ENCODE results near the gene MAP3K2.

MAP3K2 gene

DNA sequence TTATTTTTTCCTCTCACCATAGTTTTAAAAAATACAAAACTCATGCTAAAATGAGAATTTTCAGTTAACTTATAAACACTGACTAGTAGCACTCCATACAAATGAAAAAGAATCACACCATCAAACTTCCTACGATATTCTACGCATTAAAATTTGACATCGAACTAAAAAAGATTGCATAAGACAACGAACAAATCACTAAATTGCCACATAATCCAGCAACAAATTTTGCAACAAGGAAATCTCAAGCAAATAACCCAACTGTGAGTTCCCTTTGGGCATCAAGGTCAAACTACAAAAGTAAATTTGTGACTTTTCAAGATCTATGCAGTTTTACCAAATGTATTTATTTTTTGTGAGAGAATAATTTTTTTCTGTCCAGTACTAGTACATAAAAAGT, 1.5 kb downstream of the MAP3K2 start:
- H3K18ac ChIP-seq (ENCODE audit: low read length), result no peak overlapping the region
- H3K4me2 ChIP-seq (ENCODE audit: insufficient read depth, low read length, poor library complexity, severe bottlenecking), result no peak overlapping the region
- peaks cover 8% of the 10 kb centered on the region for H3K79me1 ChIP-seq (ENCODE audit: low read depth, low read length)
- H3K9me3 ChIP-seq (replicated peaks in 1 of 2; ENCODE audit: control insufficient read depth in 2 of 2, insufficient read depth in 1 of 2, low read depth in 1 of 2, low read length in 2 of 2), result no peaks in the 10 kb centered on the region
- no peak overlapping the region for H2BK120ac ChIP-seq (ENCODE audit: low read depth, low read length)
- no peak overlapping the region for H2AFZ ChIP-seq (ENCODE audit: low read length)
- no peak overlapping the region for H3K23ac ChIP-seq (ENCODE audit: low read depth, low read length, poor library complexity)
- no peak overlapping the region for H3K4ac ChIP-seq (ENCODE audit: low read length)
- peaks cover 0 to 6% of the 10 kb centered on the region in 2 donors for H3K36me3 ChIP-seq (replicated peaks in 1 of 2; ENCODE audit: control insufficient read depth in 2 of 2, insufficient read depth in 2 of 2, low read length in 2 of 2)
- peak overlapping the region in 1 of 2 donors; percentile 61 for H3K4me3 ChIP-seq (ENCODE audit: low read length in 2 of 2)
- no peak overlapping the region for H3K14ac ChIP-seq (ENCODE audit: low read length)
- H3K27ac ChIP-seq (replicated peaks; ENCODE audit: low read length), result no peak overlapping the region
- no peak overlapping the region for H2BK15ac ChIP-seq (ENCODE audit: low read length)
- no peak for DNase-seq (ENCODE audit: low spot score)
- no peak overlapping the region for H2BK5ac ChIP-seq (ENCODE audit: low read length)
- no peak overlapping the region for H2AK5ac ChIP-seq (ENCODE audit: low read depth, low read length)
- no peak overlapping the region for H4K8ac ChIP-seq (ENCODE audit: low read depth, low read length)
- H2BK12ac ChIP-seq (ENCODE audit: low read length), result no peak overlapping the region
- no peak overlapping the region for H4K91ac ChIP-seq (ENCODE audit: low read depth, low read length, poor library complexity)
- WGBS, 2 donors (ENCODE audit: extremely low coverage in 2 of 2, insufficient read length in 2 of 2, insufficient replicate concordance in 1 of 2), result 100% methylated on average over 2 to 4 of the region's 4 CpGs
- peaks cover 9 to 10% of the 10 kb centered on the region in 2 donors for H3K4me1 ChIP-seq (ENCODE audit: control insufficient read depth in 2 of 2, insufficient read depth in 1 of 2, low read depth in 1 of 2, low read length in 2 of 2)
- no peak overlapping the region for H3K9ac ChIP-seq (ENCODE audit: low read depth, low read length, poor library complexity)
- H3K27me3 ChIP-seq (ENCODE audit: control insufficient read depth in 3 of 3, insufficient read depth in 3 of 3, low read depth in 1 of 3, low read length in 3 of 3), result peaks cover 0 to 4% (median 0%) of the 10 kb centered on the region in 3 experiments

DNA sequence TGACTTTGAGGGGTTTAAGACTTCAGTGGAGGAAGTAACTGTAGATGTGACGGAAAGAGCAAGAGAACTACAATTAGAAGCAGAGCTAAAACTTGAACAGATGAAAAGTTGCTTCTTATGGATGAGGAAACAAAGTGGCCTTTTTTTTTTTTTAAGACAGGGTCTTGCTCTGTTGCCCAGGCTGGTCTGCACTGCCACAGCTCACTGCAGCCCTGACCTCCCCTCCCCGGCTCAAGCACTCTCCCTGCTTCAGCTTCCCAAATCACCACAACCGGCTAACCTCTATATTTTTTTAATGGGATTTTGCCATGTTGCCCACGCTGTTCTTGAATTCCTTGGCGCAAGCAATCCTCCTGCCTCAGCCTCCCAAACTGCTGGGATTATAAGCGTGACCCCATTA, 3.2 kb downstream of the MAP3K2 start:
- Histone ChIP-seq H3K79me1 (ENCODE audit: low read depth, low read length) (peaks cover 8% of the 10 kb centered on the region), H3K23ac (ENCODE audit: low read depth, low read length, poor library complexity) (no peak overlapping the region), H3K18ac (ENCODE audit: low read length) (no peak overlapping the region), H4K91ac (ENCODE audit: low read depth, low read length, poor library complexity) (no peak overlapping the region), H3K4me1 (ENCODE audit: control insufficient read depth in 2 of 2, insufficient read depth in 1 of 2, low read depth in 1 of 2, low read length in 2 of 2) (peaks cover 9 to 10% of the 10 kb centered on the region in 2 donors), H2BK5ac (ENCODE audit: low read length) (no peak overlapping the region), H2BK12ac (ENCODE audit: low read length) (no peak overlapping the region), H3K14ac (ENCODE audit: low read length) (no peak overlapping the region), H4K8ac (ENCODE audit: low read depth, low read length) (no peak overlapping the region), H3K27ac (replicated peaks; ENCODE audit: low read length) (no peak overlapping the region), H3K27me3 (ENCODE audit: control insufficient read depth in 3 of 3, insufficient read depth in 3 of 3, low read depth in 1 of 3, low read length in 3 of 3) (peaks cover 0 to 4% (median 0%) of the 10 kb centered on the region in 3 experiments), H2BK15ac (ENCODE audit: low read length) (no peak overlapping the region), H3K4me3 (ENCODE audit: low read length in 2 of 2) (no peak overlapping the region), H3K9ac (ENCODE audit: low read depth, low read length, poor library complexity) (no peak overlapping the region), H3K36me3 (replicated peaks in 1 of 2; ENCODE audit: control insufficient read depth in 2 of 2, insufficient read depth in 2 of 2, low read length in 2 of 2) (peaks cover 0 to 6% of the 10 kb centered on the region in 2 donors), H3K4ac (ENCODE audit: low read length) (no peak overlapping the region), H2AFZ (ENCODE audit: low read length) (no peak overlapping the region), H2BK120ac (ENCODE audit: low read depth, low read length) (no peak overlapping the region), H3K4me2 (ENCODE audit: insufficient read depth, low read length, poor library complexity, severe bottlenecking) (no peak overlapping the region), H3K9me3 (replicated peaks in 1 of 2; ENCODE audit: control insufficient read depth in 2 of 2, insufficient read depth in 1 of 2, low read depth in 1 of 2, low read length in 2 of 2) (no peaks in the 10 kb centered on the region), H2AK5ac (ENCODE audit: low read depth, low read length) (no peak overlapping the region)
- no peak for DNase-seq (ENCODE audit: low spot score)
- WGBS, 2 donors (ENCODE audit: extremely low coverage in 2 of 2, insufficient read length in 2 of 2, insufficient replicate concordance in 1 of 2), result no CpG with 5 or more reads among the region's 6 CpGs

DNA sequence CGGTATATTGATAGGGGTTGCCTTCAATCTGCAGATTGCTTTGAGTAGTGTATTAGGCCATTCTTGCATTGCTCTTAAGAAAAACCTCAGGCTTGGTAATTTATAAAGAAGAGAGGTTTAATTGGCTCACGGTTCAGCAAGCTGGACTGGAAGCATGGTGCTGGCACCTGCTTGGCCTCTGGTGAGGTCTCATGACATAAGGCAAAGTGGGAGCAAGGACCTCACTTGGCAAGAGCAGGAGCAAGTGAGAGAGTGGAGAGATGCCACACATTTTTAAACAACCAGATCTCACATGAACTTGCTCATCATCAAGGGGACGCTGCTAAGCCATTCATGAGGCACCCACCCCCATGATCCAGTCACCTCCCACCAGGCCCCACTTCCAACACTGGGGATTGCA, 4.9 kb downstream of the MAP3K2 start:
- Histone ChIP-seq H3K27ac (replicated peaks; ENCODE audit: low read length) (no peak overlapping the region), H3K23ac (ENCODE audit: low read depth, low read length, poor library complexity) (no peak overlapping the region), H3K18ac (ENCODE audit: low read length) (no peak overlapping the region), H4K8ac (ENCODE audit: low read depth, low read length) (no peak overlapping the region), H2AFZ (ENCODE audit: low read length) (no peak overlapping the region), H3K4ac (ENCODE audit: low read length) (no peak overlapping the region), H3K9ac (ENCODE audit: low read depth, low read length, poor library complexity) (no peak overlapping the region), H3K27me3 (ENCODE audit: control insufficient read depth in 3 of 3, insufficient read depth in 3 of 3, low read depth in 1 of 3, low read length in 3 of 3) (no peaks in the 10 kb centered on the region), H3K79me1 (ENCODE audit: low read depth, low read length) (peaks cover 8% of the 10 kb centered on the region), H2BK12ac (ENCODE audit: low read length) (no peak overlapping the region), H2BK5ac (ENCODE audit: low read length) (no peak overlapping the region), H3K9me3 (replicated peaks in 1 of 2; ENCODE audit: control insufficient read depth in 2 of 2, insufficient read depth in 1 of 2, low read depth in 1 of 2, low read length in 2 of 2) (peaks cover 0 to 5% of the 10 kb centered on the region in 2 donors), H3K14ac (ENCODE audit: low read length) (no peak overlapping the region), H3K4me1 (ENCODE audit: control insufficient read depth in 2 of 2, insufficient read depth in 1 of 2, low read depth in 1 of 2, low read length in 2 of 2) (peaks cover 4 to 10% of the 10 kb centered on the region in 2 donors), H3K36me3 (replicated peaks in 1 of 2; ENCODE audit: control insufficient read depth in 2 of 2, insufficient read depth in 2 of 2, low read length in 2 of 2) (peaks cover 0 to 6% of the 10 kb centered on the region in 2 donors), H3K4me3 (ENCODE audit: low read length in 2 of 2) (no peak overlapping the region), H2AK5ac (ENCODE audit: low read depth, low read length) (no peak overlapping the region), H3K4me2 (ENCODE audit: insufficient read depth, low read length, poor library complexity, severe bottlenecking) (no peak overlapping the region), H2BK120ac (ENCODE audit: low read depth, low read length) (no peak overlapping the region), H4K91ac (ENCODE audit: low read depth, low read length, poor library complexity) (no peak overlapping the region), H2BK15ac (ENCODE audit: low read length) (no peak overlapping the region)
- DNase-seq (ENCODE audit: low spot score), result no peak
- no CpG with 5 or more reads among the region's 3 CpGs for WGBS, 2 donors (ENCODE audit: extremely low coverage in 2 of 2, insufficient read length in 2 of 2, insufficient replicate concordance in 1 of 2)

DNA sequence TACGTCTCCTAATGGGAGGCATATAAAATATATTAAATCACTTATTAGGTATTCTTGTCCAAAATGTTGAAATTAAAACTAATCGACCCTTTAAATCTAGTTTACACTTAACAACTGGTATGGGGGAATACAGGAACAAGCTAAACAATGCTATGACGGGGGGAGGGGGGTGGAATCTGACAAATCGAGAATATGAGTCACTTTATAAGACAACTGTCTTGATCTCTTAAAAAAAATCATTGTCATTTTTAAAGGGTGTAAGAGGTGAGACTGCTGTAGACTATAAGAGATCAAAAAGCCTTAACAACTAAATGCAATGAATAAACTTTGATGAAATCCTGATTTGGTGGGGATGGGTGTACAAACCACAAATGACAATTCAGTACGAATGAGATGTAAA, 6.0 kb downstream of the MAP3K2 start:
- DNase-seq (ENCODE audit: low spot score), result no peak
- Histone ChIP-seq H3K14ac (ENCODE audit: low read length) (no peak overlapping the region), H3K79me1 (ENCODE audit: low read depth, low read length) (peaks cover 3% of the 10 kb centered on the region), H4K91ac (ENCODE audit: low read depth, low read length, poor library complexity) (no peak overlapping the region), H3K9me3 (replicated peaks in 1 of 2; ENCODE audit: control insufficient read depth in 2 of 2, insufficient read depth in 1 of 2, low read depth in 1 of 2, low read length in 2 of 2) (peaks cover 1 to 15% of the 10 kb centered on the region in 2 donors), H3K18ac (ENCODE audit: low read length) (no peak overlapping the region), H3K27me3 (ENCODE audit: control insufficient read depth in 3 of 3, insufficient read depth in 3 of 3, low read depth in 1 of 3, low read length in 3 of 3) (no peaks in the 10 kb centered on the region), H2BK12ac (ENCODE audit: low read length) (no peak overlapping the region), H3K4ac (ENCODE audit: low read length) (no peak overlapping the region), H2BK15ac (ENCODE audit: low read length) (no peak overlapping the region), H3K9ac (ENCODE audit: low read depth, low read length, poor library complexity) (no peak overlapping the region), H2AK5ac (ENCODE audit: low read depth, low read length) (no peak overlapping the region), H3K4me3 (ENCODE audit: low read length in 2 of 2) (no peak overlapping the region), H2BK120ac (ENCODE audit: low read depth, low read length) (no peak overlapping the region), H4K8ac (ENCODE audit: low read depth, low read length) (no peak overlapping the region), H3K36me3 (replicated peaks in 1 of 2; ENCODE audit: control insufficient read depth in 2 of 2, insufficient read depth in 2 of 2, low read length in 2 of 2) (peaks cover 0 to 8% of the 10 kb centered on the region in 2 donors), H3K4me1 (ENCODE audit: control insufficient read depth in 2 of 2, insufficient read depth in 1 of 2, low read depth in 1 of 2, low read length in 2 of 2) (peaks cover 1 to 9% of the 10 kb centered on the region in 2 donors), H3K23ac (ENCODE audit: low read depth, low read length, poor library complexity) (no peak overlapping the region), H3K27ac (replicated peaks; ENCODE audit: low read length) (no peak overlapping the region), H3K4me2 (ENCODE audit: insufficient read depth, low read length, poor library complexity, severe bottlenecking) (no peak overlapping the region), H2AFZ (ENCODE audit: low read length) (no peak overlapping the region), H2BK5ac (ENCODE audit: low read length) (no peak overlapping the region)
- no CpG with 5 or more reads among the region's 5 CpGs for WGBS, 2 donors (ENCODE audit: extremely low coverage in 2 of 2, insufficient read length in 2 of 2, insufficient replicate concordance in 1 of 2)
